Activated gamma-delta T cell treated with anti-CD3 and anti-CD28 coated beads, Interleukin-2, amount 50 U/mL, for 16 hours (primary cell): ENCODE data around the gene HGS.
"Not testable (repeated sequence)": the region's sequence is repeated elsewhere in the genome, so short reads cannot be mapped to it uniquely, and the experiment has no call there.

Source experiments
- DNase-seq: peaks from one replicate; pipeline ENCODE4 v3.0.0-alpha.2; 2020; ENCODE audit warnings: low read depth

Gene HGS

DNA sequence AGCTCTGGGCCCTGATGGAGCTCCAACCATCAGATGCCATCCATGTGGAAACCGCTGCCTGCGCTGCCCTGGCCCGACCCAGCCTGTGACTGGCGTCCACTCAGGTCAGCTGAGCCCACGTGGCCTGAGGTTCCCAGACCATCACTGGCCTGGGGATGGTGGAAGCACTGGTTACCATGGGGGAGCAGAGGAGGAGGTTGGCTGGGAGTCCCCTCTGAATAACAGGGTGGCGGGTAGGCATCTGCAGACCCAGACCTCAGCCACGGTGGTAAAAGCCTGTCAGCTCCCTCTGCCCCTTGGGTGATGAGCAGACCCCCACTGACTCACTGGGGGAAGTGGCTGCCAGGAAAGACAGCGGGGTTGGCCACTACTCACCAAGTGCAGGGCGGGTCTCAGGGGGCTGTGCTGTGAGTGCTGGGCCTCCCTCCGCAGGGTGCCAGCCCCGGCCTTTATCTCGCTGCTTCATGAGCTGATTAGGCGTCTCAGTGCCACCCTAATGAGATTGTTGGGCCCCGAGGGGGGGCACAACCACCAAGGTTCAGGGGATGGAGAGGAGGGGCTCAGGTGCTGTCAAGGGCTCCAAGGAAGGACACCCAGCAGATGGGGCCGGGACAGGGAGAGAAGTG lies 27.6 kb upstream of the HGS start, which contains the start of gene PDE6G:
TSS of gene PDE6G (minus strand) at position 425 of the 626 bp plus-strand sequence. CDS start 3,237 bp downstream, outside the sequence.
- DNase-seq: no peak

DNA sequence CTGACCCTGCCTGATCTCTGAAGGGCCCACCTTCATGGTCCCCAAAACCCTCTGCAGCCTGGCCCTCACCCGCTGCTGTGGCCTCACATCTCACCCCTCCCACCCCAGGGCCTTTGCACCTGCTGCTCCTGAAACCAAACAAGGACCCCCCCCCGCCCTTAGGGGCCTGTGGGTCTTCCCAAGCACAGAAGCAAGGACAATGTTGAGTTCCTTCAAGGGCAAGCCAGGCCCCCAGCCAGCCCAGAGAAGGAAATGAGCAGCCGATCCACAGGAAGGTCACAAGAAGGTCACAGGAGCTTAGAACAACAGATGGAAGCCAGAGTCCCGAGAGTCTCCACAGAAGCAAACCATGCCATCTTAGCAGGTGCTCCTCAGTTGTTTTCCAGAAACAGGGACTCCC lies 27.0 kb upstream of the HGS start:
- no peak for DNase-seq

DNA sequence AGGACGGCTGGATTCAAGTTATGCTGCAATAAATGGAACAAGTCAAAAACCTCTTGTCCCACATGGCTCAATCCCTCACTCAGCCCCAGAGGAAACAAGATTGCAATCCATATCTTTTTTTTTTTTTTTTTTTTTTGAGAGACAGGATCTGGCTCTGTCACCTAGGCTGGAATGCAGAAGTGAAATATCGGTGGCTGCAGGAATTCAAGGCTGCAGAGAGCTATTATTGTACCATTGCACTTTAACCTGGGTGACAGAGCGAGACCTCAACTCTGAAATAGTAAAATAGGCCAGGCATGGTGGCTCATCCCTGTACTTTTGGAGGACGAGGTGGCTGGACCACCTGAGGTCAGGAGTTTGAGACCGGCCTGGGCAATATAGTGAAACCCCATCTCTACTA lies 24.8 kb upstream of the HGS start:
- no peak for DNase-seq

DNA sequence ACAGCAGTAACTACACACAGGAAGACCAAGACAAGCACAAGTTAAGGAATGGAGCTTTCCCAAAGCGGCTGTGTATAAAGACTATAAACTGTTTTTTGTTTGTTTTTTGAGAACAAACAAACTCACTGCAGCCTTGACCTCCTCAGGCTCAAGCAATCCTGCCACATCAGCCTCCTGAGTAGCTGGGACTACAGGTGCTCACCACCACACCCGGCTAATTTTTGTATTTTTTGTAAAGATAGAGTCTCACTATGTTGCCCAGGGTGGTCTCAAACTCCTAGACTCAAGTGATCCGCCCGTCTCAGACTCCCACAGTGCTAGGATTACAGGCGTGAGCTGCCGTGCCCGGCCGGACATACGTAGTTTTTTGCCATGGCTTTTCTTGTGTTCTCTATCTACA lies 23.4 kb upstream of the HGS start:
- no peak for DNase-seq

DNA sequence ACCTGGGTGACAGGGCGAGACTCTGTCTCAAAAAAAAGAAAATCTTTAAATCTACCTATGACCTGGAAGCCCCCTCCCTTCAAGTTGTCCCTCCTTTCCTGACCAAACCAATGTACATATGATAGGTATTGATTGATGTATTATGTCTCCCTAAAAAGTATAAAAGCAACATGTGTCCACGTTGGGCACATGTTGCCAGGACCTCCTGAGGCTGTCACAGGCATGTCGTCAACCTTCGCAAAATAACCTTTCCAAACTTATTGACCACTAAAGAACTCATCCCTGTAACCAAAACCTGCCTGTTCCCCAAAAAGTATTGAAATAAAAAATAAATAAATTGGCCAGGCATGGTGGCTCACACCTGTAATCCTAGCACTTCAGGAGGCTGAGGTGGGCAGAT lies 21.8 kb upstream of the HGS start:
- no peak for DNase-seq

DNA sequence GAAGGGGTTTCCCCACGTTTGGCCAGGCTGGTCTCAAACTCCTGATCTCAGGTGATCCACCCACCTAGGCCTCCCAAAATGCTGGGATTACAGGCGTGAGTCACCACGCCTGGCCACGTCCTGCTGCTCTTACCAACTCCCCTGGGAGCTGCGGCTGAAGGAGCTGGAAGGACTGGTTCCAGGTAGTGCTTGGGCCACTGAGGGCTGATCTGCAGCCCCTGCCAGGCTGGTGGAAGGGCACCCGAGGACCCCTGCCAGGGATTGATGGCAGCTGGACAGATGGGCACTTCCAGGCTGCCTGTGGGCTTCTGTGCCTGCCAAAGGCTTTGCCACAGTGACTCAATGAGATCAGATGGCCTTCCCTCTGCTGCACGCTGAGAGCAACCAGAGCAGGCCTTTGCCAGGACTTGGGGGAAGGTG lies 19.8 kb upstream of the HGS start:
- DNase-seq: no peak

DNA sequence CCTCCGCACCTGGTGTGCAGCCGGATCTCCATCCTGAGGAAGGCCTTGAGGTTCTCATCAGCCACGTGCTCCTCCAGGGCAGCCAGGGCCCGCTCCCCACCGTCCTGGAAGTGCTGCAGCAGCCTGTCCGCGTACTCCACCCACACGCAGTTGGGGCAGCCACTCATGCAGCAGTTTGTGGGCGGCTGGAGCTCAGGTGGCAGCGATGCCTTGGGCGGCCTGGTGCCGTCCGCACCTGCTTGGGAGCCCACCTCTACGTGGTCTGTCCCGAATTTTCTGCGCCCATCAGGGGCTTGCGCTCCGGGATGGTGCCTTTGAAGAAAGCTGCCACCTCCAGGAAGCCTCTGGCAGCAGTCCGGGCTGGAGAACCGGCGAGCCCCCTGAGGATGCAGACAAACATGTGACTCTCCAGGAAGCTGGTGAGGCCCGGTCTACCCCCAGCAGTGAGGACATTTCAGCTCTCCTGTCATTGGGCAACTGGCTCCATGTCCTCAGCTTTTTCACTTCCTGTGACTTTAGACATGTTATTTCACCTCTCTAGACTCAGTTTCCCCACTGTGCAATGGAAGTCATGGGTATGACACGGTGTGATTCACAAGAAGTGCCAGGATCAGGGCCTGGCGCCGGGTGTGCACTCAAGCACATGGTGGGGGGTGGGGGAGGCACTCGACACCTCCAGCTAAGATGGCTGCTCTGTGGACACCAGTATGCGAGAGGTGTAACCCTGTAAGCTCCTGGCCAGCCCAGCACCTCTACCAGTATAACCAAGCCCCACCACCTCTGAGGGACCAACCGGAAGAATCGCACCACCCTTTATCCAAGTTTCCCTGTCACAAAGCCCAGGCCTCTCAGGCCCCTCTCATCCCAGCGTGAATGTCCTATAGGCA lies 18.4 kb upstream of the HGS start:
- DNase-seq: no peak

DNA sequence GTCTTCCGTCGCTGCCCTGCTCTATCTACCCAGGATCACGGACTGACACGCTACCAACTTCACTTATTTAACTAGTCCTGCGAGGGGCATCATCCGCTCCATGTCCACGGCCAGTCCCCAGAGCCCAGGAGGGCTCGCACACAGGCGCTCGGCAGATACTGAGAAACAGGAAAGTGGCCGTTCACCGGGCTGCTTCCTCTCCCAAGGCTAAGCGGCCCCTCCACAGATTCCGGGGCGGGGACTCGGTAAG lies 17.8 kb upstream of the HGS start:
- DNase-seq: no peak

DNA sequence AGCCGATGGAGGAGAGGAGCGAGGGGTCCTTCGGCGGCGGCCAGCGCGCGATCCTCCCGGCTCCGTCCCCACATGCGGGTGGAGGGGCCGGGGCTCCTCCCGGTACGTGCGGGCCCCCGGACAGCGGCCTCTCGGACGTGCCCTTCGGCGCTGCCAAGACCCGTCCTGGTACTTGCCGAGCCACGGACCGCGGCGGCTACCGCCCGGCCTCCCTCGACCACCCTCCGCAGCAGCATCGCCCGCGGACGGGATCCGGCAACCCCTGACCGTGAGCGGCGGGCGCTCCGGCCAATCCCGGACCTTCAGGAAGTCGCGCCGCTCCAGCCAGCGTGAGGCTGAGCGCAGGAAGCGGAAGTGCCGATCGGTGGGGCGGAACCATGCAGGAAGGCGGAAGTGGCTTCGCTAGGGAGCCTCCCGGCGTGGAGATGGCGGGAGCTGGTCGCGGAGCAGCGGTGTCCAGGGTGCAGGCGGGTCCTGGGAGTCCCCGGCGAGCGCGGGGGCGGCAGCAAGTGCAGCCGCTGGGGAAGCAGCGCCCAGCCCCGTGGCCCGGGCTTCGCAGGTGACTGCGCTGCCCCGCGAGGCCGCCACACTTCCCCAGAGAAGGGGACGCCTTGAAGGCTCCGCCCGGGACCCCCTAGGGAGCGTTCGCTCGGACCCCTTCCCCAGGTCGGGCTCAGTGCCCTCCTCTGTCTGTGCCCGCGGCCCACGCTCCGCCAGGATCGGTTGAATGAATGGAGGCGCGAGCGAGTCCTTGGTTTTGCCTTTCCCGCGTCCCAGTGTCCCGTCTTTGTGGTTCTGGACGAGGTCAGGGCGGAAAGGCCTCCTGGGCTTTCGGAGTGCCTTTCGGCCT lies 17.2 kb upstream of the HGS start, which contains the start of the genes CCDC137 and OXLD1:
TSS of gene CCDC137 (plus strand) at position 396 of the 850 bp plus-strand sequence. CDS start at position 426, 30 bp downstream.
TSS of gene OXLD1 (minus strand) at position 264 of the 850 bp plus-strand sequence. CDS start at position 236, 28 bp downstream.
- DNase-seq: peak; percentile 89

DNA sequence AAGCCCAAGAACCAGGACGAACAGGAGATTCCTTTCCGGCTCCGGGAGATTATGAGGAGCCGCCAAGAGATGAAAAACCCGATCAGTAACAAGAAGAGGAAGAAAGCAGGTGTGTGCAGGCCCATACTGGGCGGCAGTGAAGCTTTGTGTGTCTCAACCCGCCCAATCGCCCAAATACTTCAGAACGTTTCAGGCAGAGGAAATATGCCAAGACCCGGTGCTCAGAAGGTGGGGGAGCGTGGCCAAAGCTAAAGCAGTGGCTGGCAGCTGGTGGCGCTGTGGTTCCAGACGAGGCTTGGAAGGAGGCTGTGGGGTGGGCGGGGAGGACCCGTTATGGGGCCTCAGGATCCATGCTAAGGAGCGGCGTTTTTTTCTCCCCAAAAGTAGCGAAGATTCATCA lies 16.1 kb upstream of the HGS start:
- DNase-seq: no peak

DNA sequence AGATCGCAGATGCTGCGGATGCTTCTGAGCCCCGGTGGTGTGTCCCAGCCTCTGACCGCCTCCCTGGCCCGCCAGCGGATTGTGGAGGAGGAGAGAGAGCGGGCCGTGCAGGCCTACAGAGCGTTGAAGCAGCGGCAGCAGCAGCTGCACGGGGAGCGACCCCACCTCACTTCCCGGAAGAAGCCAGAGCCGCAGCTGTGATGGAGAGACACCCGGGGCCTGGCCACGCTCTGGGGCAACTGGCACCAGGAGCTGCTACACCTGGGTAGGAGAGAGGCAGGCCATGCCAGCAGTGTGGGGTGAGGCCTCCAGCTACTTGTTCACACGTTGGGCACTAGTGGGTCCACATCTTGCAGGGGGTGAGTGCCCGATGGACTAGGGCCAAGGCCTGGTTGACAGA lies 11.3 kb upstream of the HGS start:
- DNase-seq: no peak

DNA sequence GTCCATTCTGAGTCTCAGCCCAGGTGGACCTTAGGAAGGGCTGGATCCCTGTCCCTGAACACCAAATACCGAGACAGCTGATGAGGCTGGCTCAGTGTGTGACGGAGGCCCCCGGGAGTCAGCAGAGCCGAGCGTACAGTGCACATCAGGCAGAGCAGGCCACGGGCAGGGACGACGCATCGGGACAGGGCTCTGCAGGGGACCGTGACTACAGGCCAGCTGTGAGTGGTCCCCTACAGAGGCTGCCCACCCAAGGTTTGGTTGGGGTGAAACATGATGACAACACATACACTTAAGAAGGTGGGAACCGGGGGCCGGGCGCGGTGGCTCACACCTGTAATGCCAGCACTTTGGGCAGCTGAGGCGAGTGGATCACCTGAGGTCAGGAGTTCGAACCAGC lies 10.9 kb upstream of the HGS start:
- no peak for DNase-seq

DNA sequence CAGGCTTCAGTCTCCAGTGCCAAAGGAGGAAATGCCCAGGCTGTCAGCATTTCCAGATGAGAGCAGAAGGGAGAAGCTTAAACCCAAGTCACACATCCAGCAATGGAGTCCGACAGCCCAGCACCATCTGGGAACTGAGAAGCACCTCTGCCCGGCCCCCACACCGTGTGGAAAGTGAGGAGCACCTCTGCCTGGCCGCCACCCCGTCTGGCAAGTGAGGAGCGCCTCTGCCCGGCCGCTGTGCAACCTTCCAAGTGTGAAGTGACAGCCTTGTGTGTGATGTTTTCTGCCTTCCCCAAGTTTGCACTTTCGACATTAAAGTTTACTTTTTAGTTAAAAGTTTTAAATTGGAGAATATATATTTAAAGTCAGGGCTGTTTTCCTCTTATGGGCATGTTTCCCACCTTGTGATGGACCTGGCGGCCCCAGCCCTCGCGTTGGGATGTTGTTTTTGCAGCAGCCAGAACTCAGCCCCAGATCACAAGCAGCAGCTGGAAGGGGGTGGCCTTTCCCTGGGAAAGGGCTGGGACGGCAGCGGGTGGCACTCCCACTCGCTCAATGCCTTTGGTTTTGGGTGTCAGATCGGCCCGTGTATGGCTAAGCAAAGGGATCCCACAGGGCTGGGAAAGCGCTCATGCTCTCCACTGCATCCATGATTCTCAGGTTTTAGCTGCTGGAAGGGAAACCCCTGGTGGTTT lies 10.1 kb upstream of the HGS start:
- no peak for DNase-seq

DNA sequence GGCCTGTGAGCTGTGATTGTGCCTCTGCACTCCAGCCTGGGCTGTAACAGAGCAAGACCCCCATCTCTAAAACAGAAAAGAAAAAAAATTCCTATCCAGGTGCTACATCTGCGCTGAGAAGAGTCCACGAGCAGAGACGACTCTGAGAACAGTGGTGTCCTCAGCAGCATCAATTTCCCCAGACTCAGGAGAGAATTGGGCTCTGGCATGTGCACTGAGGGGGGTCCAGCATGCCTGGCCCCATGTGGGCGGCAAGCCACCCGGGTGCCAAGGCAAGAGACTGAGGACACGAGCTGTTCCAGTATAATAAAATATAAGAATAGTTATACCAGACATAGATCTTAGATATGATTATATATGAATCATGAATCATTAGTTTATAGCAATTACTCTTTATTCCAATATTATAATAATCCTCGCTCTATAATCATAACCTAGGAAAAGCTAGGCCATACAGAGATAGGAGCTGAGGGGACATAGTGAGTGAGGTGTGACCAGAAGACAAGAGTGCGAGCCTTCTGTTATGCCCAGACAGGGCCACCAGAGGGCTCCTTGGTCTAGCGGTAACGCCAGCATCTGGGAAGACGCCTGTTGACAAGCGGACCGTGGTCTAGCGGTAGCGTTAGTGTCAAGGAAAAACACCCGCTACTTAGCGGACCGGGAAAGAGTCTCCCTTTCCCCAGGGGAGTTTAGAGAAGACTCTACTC lies 8.1 kb upstream of the HGS start:
- DNase-seq: not testable (repeated sequence)

DNA sequence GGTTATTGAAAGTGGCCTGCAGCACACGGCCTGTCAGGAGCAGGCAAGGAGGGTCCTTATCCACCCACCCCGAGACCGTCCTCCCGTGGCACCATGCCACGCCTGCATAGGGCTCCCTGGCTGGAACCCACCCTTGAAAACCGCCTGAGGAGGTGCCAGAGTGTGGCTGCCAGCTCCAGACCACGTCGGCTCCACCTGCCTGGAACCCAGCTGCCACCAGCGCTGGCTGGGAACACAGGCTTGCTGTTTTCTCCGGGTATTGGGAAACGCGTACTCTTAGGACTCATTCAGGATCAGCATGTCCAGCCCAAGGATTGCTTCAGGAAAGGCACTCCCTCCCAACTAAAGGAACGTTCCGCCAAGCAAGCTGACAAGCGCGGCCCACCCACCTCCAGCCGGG lies 6.9 kb upstream of the HGS start:
- DNase-seq: no peak

DNA sequence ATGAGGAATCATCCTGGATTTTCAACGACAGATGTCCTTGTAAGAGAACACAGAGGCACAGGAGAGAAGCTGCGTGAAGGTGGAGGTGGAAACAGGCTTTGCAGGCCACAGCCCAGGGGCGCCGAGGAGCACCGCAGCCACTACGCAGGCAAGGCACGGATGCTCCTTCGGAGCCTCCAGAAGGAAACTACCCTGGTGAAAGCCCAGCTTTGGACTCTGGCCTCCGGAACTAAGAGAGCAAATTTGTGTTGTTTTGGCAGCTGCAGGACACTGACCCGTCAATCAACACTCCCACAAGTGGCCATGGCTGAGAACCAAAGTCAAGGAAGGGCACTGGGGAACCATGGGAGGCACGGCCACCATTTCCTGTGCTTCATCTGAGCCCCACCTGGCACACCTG lies 3.7 kb upstream of the HGS start:
- DNase-seq: no peak

DNA sequence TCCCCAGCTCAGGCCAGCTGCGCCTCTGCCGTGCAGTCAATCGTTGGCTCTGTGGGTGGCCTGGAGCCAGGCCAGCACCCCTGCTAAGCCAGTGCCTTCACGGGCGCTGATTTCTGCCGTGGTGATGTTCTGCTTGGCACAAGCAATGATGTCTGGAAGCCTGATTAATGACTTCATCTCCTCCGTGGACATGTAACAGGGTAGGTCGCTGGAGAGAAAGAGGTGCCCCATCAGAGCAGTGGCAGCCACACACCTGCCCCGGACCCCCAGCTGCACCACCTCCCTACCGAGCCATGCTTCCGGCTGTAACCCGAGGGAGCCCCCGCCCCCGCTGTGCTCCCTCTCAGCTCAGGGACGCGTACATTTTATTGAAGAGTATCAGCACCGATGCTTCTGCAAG lies 2.1 kb upstream of the HGS start:
- DNase-seq: no peak

DNA sequence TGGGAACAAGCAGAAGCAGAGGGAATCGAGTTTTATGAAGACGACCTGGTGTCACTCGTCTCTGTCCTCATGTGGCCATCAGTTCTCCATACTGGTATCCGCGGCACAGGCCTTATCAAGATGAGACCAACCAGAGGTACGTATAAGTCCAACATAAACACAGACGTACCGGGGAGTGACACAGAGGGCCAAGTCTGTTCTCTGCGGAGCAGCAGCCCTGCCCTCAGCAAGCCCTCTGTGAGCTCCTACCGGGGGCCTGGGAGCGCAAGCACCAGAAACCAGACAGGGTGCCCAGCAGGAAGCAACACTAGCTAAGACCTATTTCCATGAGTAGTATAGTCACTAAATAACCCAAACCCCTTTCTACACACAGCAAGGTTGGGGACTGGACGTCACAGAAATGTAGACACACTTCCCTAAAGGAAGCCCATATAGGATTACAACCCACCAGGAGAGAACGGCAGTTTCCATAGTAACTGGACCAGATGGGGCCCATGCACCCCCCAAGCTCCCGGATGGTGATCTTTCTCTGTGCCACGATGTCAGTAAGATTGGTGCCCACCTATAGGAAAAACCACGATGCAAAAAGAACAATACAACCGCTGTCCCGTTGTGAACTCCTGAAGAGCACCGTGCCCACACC lies 1.1 kb upstream of the HGS start:
- no peak for DNase-seq

DNA sequence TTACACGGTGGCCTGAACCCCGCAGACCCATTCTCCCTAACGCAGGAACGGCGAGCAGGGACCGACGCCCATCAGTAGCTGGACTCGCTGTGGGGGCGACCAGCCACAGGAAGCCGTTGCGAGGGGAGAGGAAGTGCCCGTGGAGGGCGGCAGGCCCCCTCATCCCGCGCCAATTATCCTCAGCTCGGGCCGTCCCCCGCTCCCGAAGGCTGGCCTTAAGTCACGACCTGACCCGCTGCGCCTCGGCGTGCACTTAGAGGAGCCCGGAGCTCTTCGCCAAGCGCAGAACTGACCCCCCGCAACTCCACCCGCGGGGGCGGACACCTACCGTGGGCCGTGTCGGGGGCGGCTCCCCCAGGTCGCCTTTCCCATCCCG lies 615 bp upstream of the HGS start:
- DNase-seq: no peak

DNA sequence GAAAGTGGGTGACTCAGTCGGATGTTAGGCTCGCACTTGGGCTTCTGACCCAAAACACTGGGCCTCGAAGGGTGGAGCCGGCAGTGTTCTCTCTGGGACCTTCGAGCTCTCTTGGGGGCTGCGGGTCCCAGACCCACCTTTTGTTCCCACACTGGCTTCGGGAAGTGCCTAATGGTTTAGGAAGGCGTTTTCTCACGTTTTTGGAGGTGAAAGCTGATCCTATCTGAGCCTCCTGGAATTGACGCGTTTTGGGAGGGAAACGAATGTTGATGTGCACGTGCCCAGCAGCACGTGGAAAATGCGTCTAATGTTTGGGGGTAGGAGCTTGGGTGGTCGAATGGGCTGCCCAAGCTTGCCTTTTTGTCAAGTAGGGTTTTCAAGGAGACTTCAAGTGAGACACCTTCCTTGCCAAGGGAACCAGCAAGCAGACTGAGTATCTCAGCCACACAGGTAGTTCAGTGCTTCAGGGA lies 666 bp downstream of the HGS start:
- DNase-seq: no peak

DNA sequence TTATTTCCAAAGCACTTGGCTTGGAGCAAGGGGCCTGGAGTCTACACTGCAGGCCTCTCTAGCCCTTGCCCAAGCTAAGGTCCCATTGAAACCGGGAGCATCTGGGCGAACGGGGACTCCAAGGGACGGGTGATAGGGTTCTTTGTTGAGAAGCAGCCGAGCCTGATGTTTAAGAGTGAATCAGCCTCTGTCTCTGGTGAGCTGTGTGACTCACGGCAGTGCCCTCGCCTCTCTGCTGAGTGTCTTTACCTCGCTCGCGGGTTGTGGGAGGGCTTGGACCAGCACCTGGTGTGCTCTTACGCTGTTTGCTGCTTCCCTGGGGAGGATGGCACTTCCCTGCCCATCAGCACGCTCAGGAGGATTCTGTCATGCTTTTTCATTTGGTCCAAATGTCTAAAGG lies 1.3 kb downstream of the HGS start:
- DNase-seq: no peak
